Liver (tissue), 9 donors: ENCODE data around the gene GCC2. TPM values are rescaled to one million over a fixed set of nuclear protein-coding genes. Genes with fewer than 3 reads are reported as not detected.

ENCODE experiments used
- DNase-seq: peaks from one replicate; pipeline ENCODE4 v3.0.0-alpha.2; 2017; ENCODE audit warnings: low spot score
- H3K27ac ChIP-seq, 2 donors: one replicate each; pipeline ENCODE4 v1.7.0; 2013; ENCODE audit warnings: inconsistent platforms in 2 of 2, low read length in 2 of 2, control low read depth in 1 of 2, low read depth in 1 of 2, mild to moderate bottlenecking in 1 of 2
- H3K27me3 ChIP-seq, 4 donors: one replicate each; pipeline versions ENCODE4 v1.6.1 to v1.7.0; 2013; ENCODE audit warnings: low read length in 3 of 4, inconsistent platforms in 1 of 4, mild to moderate bottlenecking in 1 of 4, moderate library complexity in 1 of 4; ENCODE audit not compliant: control insufficient read depth in 4 of 4, insufficient read depth in 4 of 4
- H3K36me3 ChIP-seq, 4 donors: one replicate each; pipeline versions ENCODE4 v1.6.1 to v1.7.0; 2013; ENCODE audit warnings: low read length in 3 of 4, mild to moderate bottlenecking in 3 of 4, low read depth in 1 of 4, moderate library complexity in 1 of 4; ENCODE audit not compliant: control insufficient read depth in 4 of 4, insufficient read depth in 3 of 4
- H3K4me1 ChIP-seq, 4 donors: one replicate each; pipeline versions ENCODE4 v1.6.1 to v1.7.0; 2013; ENCODE audit warnings: low read length in 3 of 4, mild to moderate bottlenecking in 3 of 4, moderate library complexity in 1 of 4; ENCODE audit not compliant: control insufficient read depth in 4 of 4, insufficient read depth in 4 of 4
- H3K4me3 ChIP-seq, 3 donors: one replicate each; pipeline versions ENCODE4 v1.6.1 to v1.7.0; 2013; ENCODE audit warnings: low read length in 3 of 3, control low read depth in 1 of 3, low read depth in 1 of 3, mild to moderate bottlenecking in 1 of 3
- H3K9ac ChIP-seq, 2 donors: one replicate each; pipeline ENCODE4 v1.7.0; 2013; ENCODE audit warnings: low read length in 2 of 2, mild to moderate bottlenecking in 2 of 2, moderate library complexity in 2 of 2, control low read depth in 1 of 2, low read depth in 1 of 2
- H3K9me3 ChIP-seq, 4 donors: one replicate each; pipeline versions ENCODE4 v1.6.1 to v1.7.0; 2013; ENCODE audit warnings: low read length in 3 of 4; ENCODE audit not compliant: control insufficient read depth in 4 of 4
- ATF3 ChIP-seq: IDR thresholded peaks from 2 replicates; pipeline ENCODE4 v1.6.1; 2016; ENCODE audit warnings: antibody characterized with exemption
- CTCF ChIP-seq: fragments of 150-350 bp; IDR thresholded peaks from 2 replicates; pipeline ENCODE4 v1.5.1; 2017; ENCODE audit warnings: improper control_type of control experiment, low read depth, low read length; ENCODE audit not compliant: missing input control
- EGR1 ChIP-seq, 2 donors: IDR thresholded peaks; 2 replicates each; pipeline ENCODE4 v1.6.1; 2016 to 2018; ENCODE audit warnings: antibody characterized with exemption in 2 of 2, low read depth in 2 of 2
- FOXA1 ChIP-seq: IDR thresholded peaks from 2 replicates; pipeline ENCODE4 v1.6.1; 2016; ENCODE audit warnings: antibody characterized with exemption
- FOXA2 ChIP-seq: IDR thresholded peaks from 2 replicates; pipeline ENCODE4 v1.6.1; 2016; ENCODE audit warnings: antibody characterized with exemption
- HNF4A ChIP-seq, 2 donors: conservative IDR thresholded peaks; 2 replicates each; pipeline ENCODE4 v1.6.1; 2016; ENCODE audit warnings: antibody characterized with exemption in 2 of 2, mild to moderate bottlenecking in 2 of 2
- HNF4G ChIP-seq: IDR thresholded peaks from 2 replicates; pipeline ENCODE4 v1.6.1; 2016; ENCODE audit warnings: antibody characterized with exemption
- JUND ChIP-seq, 2 donors: IDR thresholded peaks; 2 replicates each; pipeline ENCODE4 v1.6.1; 2016; ENCODE audit warnings: antibody characterized with exemption in 2 of 2
- MAX ChIP-seq: IDR thresholded peaks from 2 replicates; pipeline ENCODE4 v1.6.1; 2016; ENCODE audit warnings: antibody characterized with exemption
- NR2F2 ChIP-seq: IDR thresholded peaks from 2 replicates; pipeline ENCODE4 v1.6.1; 2016; ENCODE audit warnings: antibody characterized with exemption
- RAD21 ChIP-seq, 2 donors: IDR thresholded peaks; 2 replicates each; pipeline ENCODE4 v1.6.1; 2016; ENCODE audit warnings: antibody characterized with exemption in 2 of 2, mild to moderate bottlenecking in 2 of 2
- REST ChIP-seq: IDR thresholded peaks from 2 replicates; pipeline ENCODE4 v1.6.1; 2016; ENCODE audit warnings: antibody characterized with exemption, mild to moderate bottlenecking
- RXRA ChIP-seq, 2 donors: IDR thresholded peaks; 2 replicates each; pipeline ENCODE4 v1.6.1; 2017 to 2018; ENCODE audit warnings: antibody characterized with exemption in 2 of 2, mild to moderate bottlenecking in 1 of 2
- SP1 ChIP-seq: IDR thresholded peaks from 2 replicates; pipeline ENCODE4 v1.6.1; 2018; ENCODE audit warnings: antibody characterized with exemption, mild to moderate bottlenecking
- TAF1 ChIP-seq: conservative IDR thresholded peaks from 2 replicates; pipeline ENCODE4 v1.6.1; 2016; ENCODE audit warnings: antibody characterized with exemption, mild to moderate bottlenecking
- YY1 ChIP-seq: IDR thresholded peaks from 2 replicates; pipeline ENCODE4 v1.6.1; 2016; ENCODE audit warnings: antibody characterized with exemption, mild to moderate bottlenecking
- ZBTB33 ChIP-seq: IDR thresholded peaks from 2 replicates; pipeline ENCODE4 v1.6.1; 2016; ENCODE audit warnings: antibody characterized with exemption
- WGBS: extraction: QIAGEN DNeasy Blood & Tissue Kit; methylation state at CpG from one replicate; pipeline ENCODE4 v1.1.7; 2013; 5-methylcytosine and 5-hydroxymethylcytosine counted together
- polyA plus RNA-seq, 2 donors: library from polyadenylated mRNA; stranded (reverse) in 1 of 2; unstranded in 1 of 2; fragments of 200-250 nt in 1 of 2; fragments of >200 nt in 1 of 2; fragmentation: Nextera tagmentation in 1 of 2; extraction: Ambion mirVana in 1 of 2; gene quantifications; one replicate each; pipeline versions ENCODE4 v1.2.1 to v1.2.3, GENCODE V29; 2013 to 2015
- total RNA-seq, 2 donors: library from RNA; depleted of rRNA; stranded (reverse); fragments of >200 nt; gene quantifications; one replicate each; pipeline ENCODE4 v1.2.3, GENCODE V29; 2014
- donor health status: healthy.
- donor health status: healthy.
- donor health status: healthy.
- donor health status: healthy.
- donor health status: healthy.

Gene GCC2
- total and polyA plus RNA-seq, 4 donors: 4.8 to 26.1 (median 19.9) TPM

GRCh38 chr2:108413711-108414095 is 35.3 kb upstream of the GCC2 start:
- no peaks in the 10 kb centered on the region for H3K36me3 ChIP-seq
- no peak overlapping the region for H3K9ac ChIP-seq
- no peaks in the 10 kb centered on the region for H3K27me3 ChIP-seq
- H3K4me3 ChIP-seq: no peak overlapping the region
- H3K4me1 ChIP-seq: no peaks in the 10 kb centered on the region
- no peak for DNase-seq
- H3K27ac ChIP-seq: no peak overlapping the region
- no peaks in the 10 kb centered on the region for H3K9me3 ChIP-seq
- 94% methylated on average over 1 of the region's 1 CpG for WGBS
- no peak for TF ChIP-seq HNF4G
- TF ChIP-seq RAD21 (IDR thresholded peaks at IDR 0.05): no peak

GRCh38 chr2:108414256-108414876 is 34.6 kb upstream of the GCC2 start:
- no peak overlapping the region for H3K9ac ChIP-seq
- TF ChIP-seq REST: no peak
- no peaks in the 10 kb centered on the region for H3K4me1 ChIP-seq
- H3K27ac ChIP-seq: no peak overlapping the region
- H3K4me3 ChIP-seq: no peak overlapping the region
- H3K27me3 ChIP-seq: no peaks in the 10 kb centered on the region
- no peak for DNase-seq
- WGBS: 98% methylated on average over 3 of the region's 3 CpGs
- H3K36me3 ChIP-seq: no peaks in the 10 kb centered on the region
- no peaks in the 10 kb centered on the region for H3K9me3 ChIP-seq

GRCh38 chr2:108414945-108415344 is 34.1 kb upstream of the GCC2 start:
- H3K4me3 ChIP-seq: no peak overlapping the region
- no peaks in the 10 kb centered on the region for H3K9me3 ChIP-seq
- TF ChIP-seq EGR1 (IDR thresholded peaks at IDR 0.05; ENCODE audit: low read depth in 2 of 2): no peak
- no peak for TF ChIP-seq HNF4G
- no peak for TF ChIP-seq HNF4A (conservative IDR thresholded peaks at IDR 0.05)
- TF ChIP-seq TAF1: no peak
- no peak for TF ChIP-seq RXRA (IDR thresholded peaks at IDR 0.05)
- TF ChIP-seq MAX: no peak
- TF ChIP-seq ZBTB33: no peak
- TF ChIP-seq REST: no peak
- no peak for TF ChIP-seq CTCF
- no peak for TF ChIP-seq NR2F2
- TF ChIP-seq ATF3: no peak
- TF ChIP-seq YY1: no peak
- TF ChIP-seq SP1: no peak
- no peak for TF ChIP-seq FOXA2
- no peak for TF ChIP-seq FOXA1
- no peak for TF ChIP-seq JUND (IDR thresholded peaks at IDR 0.05)
- no peak for TF ChIP-seq RAD21 (IDR thresholded peaks at IDR 0.05)
- no peaks in the 10 kb centered on the region for H3K4me1 ChIP-seq
- no peak overlapping the region for H3K27ac ChIP-seq
- H3K27me3 ChIP-seq: no peaks in the 10 kb centered on the region
- no peaks in the 10 kb centered on the region for H3K36me3 ChIP-seq
- H3K9ac ChIP-seq: no peak overlapping the region
- no peak for DNase-seq
- 97% methylated on average over 2 of the region's 2 CpGs for WGBS
